ENCODE measurements around the gene PRKG1. TPM values are rescaled to one million over a fixed set of nuclear protein-coding genes. Genes with fewer than 3 reads are reported as not detected.

The PRKG1 gene
- total and polyA plus RNA-seq, 2 donors (not counting 1 experiment from before 2014, with no cell fraction given), result 45.8 to 71.8 TPM

- no peaks in the 10 kb centered on the region for H3K36me3 ChIP-seq (ENCODE audit: control insufficient read depth, insufficient read depth, low read length)
- H2AFZ ChIP-seq (ENCODE audit: low read length), result peak overlapping the region; percentile 26
- H3K4me3 ChIP-seq (replicated peaks in 1 of 4; ENCODE audit: control extremely low read depth in 1 of 4, insufficient read depth in 1 of 4, low read depth in 3 of 4, low read length in 4 of 4), result no peak overlapping the region
- peaks cover 7% of the 10 kb centered on the region for H3K4me1 ChIP-seq (ENCODE audit: control insufficient read depth, extremely low read depth, insufficient read depth, low read length)
- H3K9ac ChIP-seq (ENCODE audit: insufficient read depth, low read length), result no peak overlapping the region
- H3K4me2 ChIP-seq (ENCODE audit: extremely low read depth, insufficient read depth, low read length), result no peak overlapping the region
- H3K27me3 ChIP-seq (ENCODE audit: control insufficient read depth, insufficient read depth, low read length), result no peaks in the 10 kb centered on the region
- no peaks in the 10 kb centered on the region for H3K79me2 ChIP-seq (ENCODE audit: control insufficient read depth, insufficient read depth, low read length)
- no peak for DNase-seq (ENCODE audit: low read depth in 2 of 2)
- H3K9me3 ChIP-seq (ENCODE audit: control insufficient read depth, insufficient read depth, low read depth, low read length), result no peaks in the 10 kb centered on the region
- no peaks in the 10 kb centered on the region for H4K20me1 ChIP-seq (ENCODE audit: control insufficient read depth, extremely low read depth, insufficient read depth, low read length)
- H3K27ac ChIP-seq (ENCODE audit: insufficient read depth, low read length), result no peak overlapping the region
- TF ChIP-seq CTCF (conservative IDR thresholded peaks at IDR 0.05 in 1 of 2, IDR thresholded peaks at IDR 0.05 in 1 of 2; ENCODE audit: low read depth in 1 of 2, low read length in 2 of 2), result no peak
- no peak for TF ChIP-seq EZH2 (IDR thresholded peaks at IDR 0.05; ENCODE audit: low read length, missing control alignments)
Measured at GRCh38 chr10:52322323-52322722, 1248.0 kb downstream of the PRKG1 start.

GRCh38 chr10:52322936-52323335 is 1248.6 kb downstream of the PRKG1 start:
- Histone ChIP-seq H3K4me1 (ENCODE audit: control insufficient read depth, extremely low read depth, insufficient read depth, low read length) (peaks cover 5% of the 10 kb centered on the region), H3K79me2 (ENCODE audit: control insufficient read depth, insufficient read depth, low read length) (no peaks in the 10 kb centered on the region), H3K4me2 (ENCODE audit: extremely low read depth, insufficient read depth, low read length) (no peak overlapping the region), H3K4me3 (replicated peaks in 1 of 4; ENCODE audit: control extremely low read depth in 1 of 4, insufficient read depth in 1 of 4, low read depth in 3 of 4, low read length in 4 of 4) (no peak overlapping the region), H3K36me3 (ENCODE audit: control insufficient read depth, insufficient read depth, low read length) (no peaks in the 10 kb centered on the region), H3K27me3 (ENCODE audit: control insufficient read depth, insufficient read depth, low read length) (no peaks in the 10 kb centered on the region), H3K9me3 (ENCODE audit: control insufficient read depth, insufficient read depth, low read depth, low read length) (no peaks in the 10 kb centered on the region), H2AFZ (ENCODE audit: low read length) (no peak overlapping the region), H3K9ac (ENCODE audit: insufficient read depth, low read length) (no peak overlapping the region), H4K20me1 (ENCODE audit: control insufficient read depth, extremely low read depth, insufficient read depth, low read length) (no peaks in the 10 kb centered on the region), H3K27ac (ENCODE audit: insufficient read depth, low read length) (no peak overlapping the region)
- peak in 1 of 2 donors; percentile 40 for DNase-seq (ENCODE audit: low read depth in 2 of 2)
- no peak for TF ChIP-seq EZH2 (IDR thresholded peaks at IDR 0.05; ENCODE audit: low read length, missing control alignments)

- DNase-seq (ENCODE audit: low read depth in 2 of 2), result no peak
- no peaks in the 10 kb centered on the region for H3K36me3 ChIP-seq (ENCODE audit: control insufficient read depth, insufficient read depth, low read length)
- no peak overlapping the region for H3K9ac ChIP-seq (ENCODE audit: insufficient read depth, low read length)
- no peak overlapping the region for H3K4me2 ChIP-seq (ENCODE audit: extremely low read depth, insufficient read depth, low read length)
- H3K4me3 ChIP-seq (replicated peaks in 1 of 4; ENCODE audit: control extremely low read depth in 1 of 4, insufficient read depth in 1 of 4, low read depth in 3 of 4, low read length in 4 of 4), result no peak overlapping the region
- no peaks in the 10 kb centered on the region for H3K4me1 ChIP-seq (ENCODE audit: control insufficient read depth, extremely low read depth, insufficient read depth, low read length)
- H3K27ac ChIP-seq (ENCODE audit: insufficient read depth, low read length), result no peak overlapping the region
- H4K20me1 ChIP-seq (ENCODE audit: control insufficient read depth, extremely low read depth, insufficient read depth, low read length), result no peaks in the 10 kb centered on the region
- H3K9me3 ChIP-seq (ENCODE audit: control insufficient read depth, insufficient read depth, low read depth, low read length), result no peaks in the 10 kb centered on the region
- H3K79me2 ChIP-seq (ENCODE audit: control insufficient read depth, insufficient read depth, low read length), result no peaks in the 10 kb centered on the region
- TF ChIP-seq EZH2 (IDR thresholded peaks at IDR 0.05; ENCODE audit: low read length, missing control alignments) (no peak), CTCF (conservative IDR thresholded peaks at IDR 0.05 in 1 of 2, IDR thresholded peaks at IDR 0.05 in 1 of 2; ENCODE audit: low read depth in 1 of 2, low read length in 2 of 2) (no peak)
- no peak overlapping the region for H2AFZ ChIP-seq (ENCODE audit: low read length)
- H3K27me3 ChIP-seq (ENCODE audit: control insufficient read depth, insufficient read depth, low read length), result no peaks in the 10 kb centered on the region
Measured at GRCh38 chr10:52326382-52326781, 1252.1 kb downstream of the PRKG1 start.
